H7 (cell line): ENCODE data around the gene MTHFD2L. TPM values are rescaled to one million over a fixed set of nuclear protein-coding genes. Genes with fewer than 3 reads are reported as not detected.

Source experiments
- total RNA-seq: library from RNA; depleted of rRNA; stranded (reverse); fragments of >200 nt; shearing (Covaris generic); gene quantifications from 2 replicates; pipeline ENCODE4 v1.2.3, GENCODE V29; 2014; rRNA removed

MTHFD2L gene
- total RNA-seq, 1 experiment from 2014 or later: 6.6 TPM

Other genes with a start within 250 kb of the MTHFD2L start
- gene PF4, start 176.1 kb upstream of the MTHFD2L start, total RNA-seq: 0.33 TPM in 1 of 2 replicates, not detected in the other
- not detected in 2 replicates for gene PPBP, start 169.9 kb upstream of the MTHFD2L start, total RNA-seq
- gene CXCL5, start 159.4 kb upstream of the MTHFD2L start, total RNA-seq: 0.31 and 0.55 TPM in 2 replicates
- gene CXCL3, start 119.4 kb upstream of the MTHFD2L start, total RNA-seq: 0.14 and 0.37 TPM in 2 replicates
- gene CXCL2, start 58.9 kb upstream of the MTHFD2L start, total RNA-seq: not detected in 2 replicates
- gene EPGN, start 150.4 kb downstream of the MTHFD2L start, total RNA-seq: not detected in 2 replicates
- not detected in 2 replicates for gene EREG, start 207.0 kb downstream of the MTHFD2L start, total RNA-seq